Transverse colon (tissue), 4 donors: ENCODE measurements around the gene LRRC61. TPM values are rescaled to one million over a fixed set of nuclear protein-coding genes. Genes with fewer than 3 reads are reported as not detected.
"Not testable (repeated sequence)": the region's sequence is repeated elsewhere in the genome, so short reads cannot be mapped to it uniquely, and the experiment has no call there.

Experiments used
- DNase-seq: peaks from one replicate; pipeline ENCODE4 v3.0.0-alpha.2; 2019
- H3K27ac ChIP-seq, 4 donors: fragments of 200-600 bp; sonication (generic); 2 replicates each; pipeline ENCODE4 v1.5.1; 2016 to 2018; ENCODE audit warnings: inconsistent platforms in 4 of 4
- H3K27me3 ChIP-seq: fragments of 200-600 bp; sonication (generic); 2 replicates; pipeline ENCODE4 v1.5.1; 2017; ENCODE audit warnings: inconsistent platforms
- H3K36me3 ChIP-seq, 4 donors: fragments of 200-600 bp; sonication (generic); 2 replicates each; pipeline ENCODE4 v1.5.1; 2017 to 2019; ENCODE audit warnings: inconsistent platforms in 4 of 4
- H3K4me1 ChIP-seq, 4 donors: fragments of 200-600 bp; sonication (generic); 2 replicates each; pipeline ENCODE4 v1.5.1; 2017 to 2020; ENCODE audit warnings: inconsistent platforms in 4 of 4
- H3K4me3 ChIP-seq, 4 donors: fragments of 200-600 bp; sonication (generic); 1 replicate in 1 of 4; 2 replicates in 3 of 4; pipeline versions ENCODE4 v1.5.1 to v1.6.1; 2017 to 2019; ENCODE audit warnings: inconsistent platforms in 4 of 4
- H3K9me3 ChIP-seq, 2 donors: fragments of 200-600 bp; sonication (generic); 2 replicates each; pipeline ENCODE4 v1.5.1; 2017 to 2019; ENCODE audit warnings: inconsistent platforms in 2 of 2
- CTCF ChIP-seq, 5 experiments: fragments of 200-600 bp in 3 of 5; fragments of 450-650 bp in 2 of 5; sonication (generic) in 3 of 5; IDR thresholded peaks; 1 replicate in 2 of 5; 2 replicates in 3 of 5; pipeline ENCODE4 v1.5.1; 2016 to 2017; ENCODE audit warnings: antibody characterized with exemption in 5 of 5, inconsistent platforms in 3 of 5, mild to moderate bottlenecking in 2 of 5, moderate library complexity in 1 of 5
- EP300 ChIP-seq: sonication (generic); formaldehyde crosslinking; IDR thresholded peaks from one replicate; pipeline ENCODE4 v1.6.1; 2017; ENCODE audit warnings: antibody characterized with exemption, low read depth
- POLR2A ChIP-seq: fragments of 450-650 bp; IDR thresholded peaks from one replicate; pipeline ENCODE4 v1.6.1; 2016; ENCODE audit warnings: antibody characterized with exemption, mild to moderate bottlenecking, moderate library complexity
- POLR2AphosphoS5 ChIP-seq, 3 donors: sonication (generic); formaldehyde crosslinking; IDR thresholded peaks; one replicate each; pipeline ENCODE4 v1.6.1; 2016; ENCODE audit warnings: antibody characterized with exemption in 3 of 3
- WGBS, 2 donors: methylation state at CpG; one replicate each; pipeline ENCODE4 v1.1.5; 2018; ENCODE audit warnings: low coverage in 1 of 2; 5-methylcytosine and 5-hydroxymethylcytosine counted together
- in situ Hi-C, 4 donors: fragments of 200-750 bp; cut with MboI; loops; one replicate each; pipeline versions ENCODE4 v1.15.0 to v1.15.1; 2017; ENCODE audit warnings: low sequenced_read_pairs in 3 of 4, low pct_ligation_motif_present in 1 of 4, low pct_unique_long_range_greater_than_20kb in 1 of 4
- intact Hi-C: fragments of 100-400 bp; cut with DNase I; formaldehyde crosslinking; loops from one replicate; pipeline ENCODE4 v1.15.1; 2023; ENCODE audit warnings: low total_unique reads
- total RNA-seq, 4 donors: library from RNA; depleted of rRNA; stranded (reverse); fragments of >200 nt; gene quantifications; one replicate each; pipeline ENCODE4 v1.1.0, GENCODE V29; 2016

LRRC61 gene
- total RNA-seq: 10 to 100 TPM in 3 of 4 donors, 1 to 10 TPM in 1; 1.4 to 55.4 (median 17.2) TPM

- intact Hi-C loops (no loop called here), in situ Hi-C loops (loop anchor here in 3 of 4 donors (25.0 kb wide), 1 partner anchor 89 kb away; a partner anchor contains a TSS)
- 11% methylated on average over 45 of the region's 82 CpGs; no CpG with 5 or more reads in 1 of the 2 donors for WGBS, 2 donors
- no peaks in the 10 kb centered on the region for H3K27me3 ChIP-seq
- H3K36me3 ChIP-seq: no peaks in the 10 kb centered on the region
- peak within 1 kb of the TSS; percentile 89 to 96 (median 96) for H3K27ac ChIP-seq
- H3K9me3 ChIP-seq: no peaks in the 10 kb centered on the region
- peak; percentile 43 for TF ChIP-seq POLR2A
- TF ChIP-seq EP300: no peak
- peak in 4 of 5 experiments; percentile 24 to 54 (median 30) for TF ChIP-seq CTCF (IDR thresholded peaks at IDR 0.05)
- TF ChIP-seq POLR2AphosphoS5 (IDR thresholded peaks at IDR 0.05): peak; percentile 30 to 50 (median 47)
- peak within 1 kb of the TSS; percentile 60 to 87 (median 75) for H3K4me3 ChIP-seq
- H3K4me1 ChIP-seq: peaks cover 7 to 23% (median 22%) of the 10 kb centered on the region in 4 donors
- peak; percentile 77 for DNase-seq
Measured at GRCh38 chr7:150322833-150323681, at the start of gene LRRC61, which contains the start of gene ACTR3C. Gene LRRC61 (plus strand): TSS chr7:150323355. CDS start chr7:150336862, 13,507 bp downstream. Gene ACTR3C (minus strand): TSS chr7:150323545. CDS start chr7:150295296, 28,249 bp downstream.

- H3K4me3 ChIP-seq, H3K27me3 ChIP-seq, in situ Hi-C loops, H3K36me3 ChIP-seq, intact Hi-C loops, H3K9me3 ChIP-seq, H3K27ac ChIP-seq, H3K4me1 ChIP-seq: not testable (repeated sequence)
- DNase-seq: peak; percentile 14
- 6 to 53% methylated on average over 2 to 6 of the region's 6 CpGs for WGBS, 2 donors
- TF ChIP-seq CTCF (IDR thresholded peaks at IDR 0.05): peak; percentile 62 to 78 (median 74)
Measured at GRCh38 chr7:150276132-150276695, 46.9 kb upstream of the LRRC61 start.

GRCh38 chr7:150278383-150278782 lies 44.8 kb upstream of the LRRC61 start:
- H3K4me1 ChIP-seq, in situ Hi-C loops, intact Hi-C loops, H3K27ac ChIP-seq, H3K9me3 ChIP-seq, H3K27me3 ChIP-seq, DNase-seq, H3K36me3 ChIP-seq, H3K4me3 ChIP-seq: not testable (repeated sequence)
- 86% methylated on average over 11 of the region's 11 CpGs; no CpG with 5 or more reads in 1 of the 2 donors for WGBS, 2 donors

- H3K4me3 ChIP-seq, DNase-seq, H3K36me3 ChIP-seq, H3K27me3 ChIP-seq, H3K27ac ChIP-seq, intact Hi-C loops, H3K9me3 ChIP-seq, in situ Hi-C loops, H3K4me1 ChIP-seq: not testable (repeated sequence)
- 84 to 100% methylated on average over 1 to 6 of the region's 25 CpGs for WGBS, 2 donors
Measured at GRCh38 chr7:150281681-150282403, 41.3 kb upstream of the LRRC61 start.

GRCh38 chr7:150283111-150283510 lies 40.0 kb upstream of the LRRC61 start:
- H3K27ac ChIP-seq, H3K4me1 ChIP-seq, in situ Hi-C loops, H3K4me3 ChIP-seq, H3K27me3 ChIP-seq, H3K9me3 ChIP-seq, intact Hi-C loops, H3K36me3 ChIP-seq, DNase-seq: not testable (repeated sequence)
- 79 to 80% methylated on average over 1 to 2 of the region's 3 CpGs for WGBS, 2 donors

- H3K27me3 ChIP-seq, intact Hi-C loops, H3K4me1 ChIP-seq, H3K9me3 ChIP-seq, in situ Hi-C loops, H3K36me3 ChIP-seq, DNase-seq, H3K4me3 ChIP-seq, H3K27ac ChIP-seq: not testable (repeated sequence)
- WGBS, 2 donors: 89% methylated on average over 6 of the region's 6 CpGs; no CpG with 5 or more reads in 1 of the 2 donors
Measured at GRCh38 chr7:150283608-150284007, 39.5 kb upstream of the LRRC61 start.
